OCI-LY7 (cell line): ENCODE measurements around the gene CLEC20A. TPM values are rescaled to one million over a fixed set of nuclear protein-coding genes. Genes with fewer than 3 reads are reported as not detected.

Source experiments
- BruUV-seq: library from RNA; stranded (reverse); fragments of 400-500 nt; replicated peaks from 2 replicates; lab custom pipeline; 2021; lab: Mats Ljungman, UMichigan
- CTCF ChIA-PET: fragments of 300-600 bp; sonication (Branson Sonifier 250); formaldehyde crosslinking; loops from one replicate; lab custom pipeline; 2022; ENCODE audit warnings: antibody characterized with exemption; ENCODE audit not compliant: unreplicated experiment; lab: Charles Lee
- POLR2A ChIA-PET: fragments of 300-600 bp; sonication (Branson Sonifier 250); formaldehyde crosslinking; loops from one replicate; lab custom pipeline; 2022; ENCODE audit warnings: antibody characterized with exemption; lab: Charles Lee
- DNase-seq: peaks from one replicate; pipeline ENCODE4 v3.0.0-alpha.2; 2015; ENCODE audit warnings: low spot score
- H2AFZ ChIP-seq: fragments of 200-600 bp; sonication (generic), shearing (Covaris generic); 2 replicates; pipeline ENCODE4 v1.6.1; 2014; ENCODE audit warnings: mild to moderate bottlenecking, antibody characterized with exemption, low read length, moderate library complexity
- H3K27ac ChIP-seq: fragments of 200-600 bp; sonication (generic); 2 replicates; pipeline ENCODE4 v1.5.1; 2014; ENCODE audit warnings: mixed run types, low read depth, mild to moderate bottlenecking, moderate library complexity, low read length, inconsistent platforms; ENCODE audit not compliant: poor library complexity, severe bottlenecking
- H3K36me3 ChIP-seq: fragments of 200-600 bp; sonication (generic); 2 replicates; pipeline ENCODE4 v1.6.1; 2014; ENCODE audit warnings: mild to moderate bottlenecking, antibody characterized with exemption, low read length, moderate library complexity, mixed read lengths; ENCODE audit not compliant: insufficient read depth
- H3K4me1 ChIP-seq: fragments of 200-600 bp; sonication (generic); 2 replicates; pipeline ENCODE4 v1.5.1; 2014; ENCODE audit warnings: mild to moderate bottlenecking, low read length; ENCODE audit not compliant: insufficient read depth, poor library complexity, severe bottlenecking
- H3K4me2 ChIP-seq: fragments of 200-600 bp; sonication (generic); 2 replicates; pipeline ENCODE4 v1.6.1; 2014; ENCODE audit warnings: mild to moderate bottlenecking, low read length
- H3K4me3 ChIP-seq: fragments of 200-600 bp; sonication (generic); 2 replicates; pipeline ENCODE4 v1.5.1; 2014; ENCODE audit warnings: mild to moderate bottlenecking, low read depth, low read length; ENCODE audit not compliant: poor library complexity, severe bottlenecking
- H3K79me2 ChIP-seq: fragments of 200-600 bp; sonication (generic); 2 replicates; pipeline ENCODE4 v1.6.1; 2016; ENCODE audit warnings: low read depth, mild to moderate bottlenecking, low read length, moderate library complexity, mixed read lengths; ENCODE audit not compliant: insufficient read depth
- H3K9me2 ChIP-seq: fragments of 200-600 bp; sonication (generic); 2 replicates; pipeline ENCODE4 v1.6.1; 2016; ENCODE audit warnings: mild to moderate bottlenecking, low read length, mixed read lengths; ENCODE audit not compliant: insufficient read depth
- H3K9me3 ChIP-seq: fragments of 200-600 bp; sonication (generic); 2 replicates; pipeline ENCODE4 v1.6.1; 2014; ENCODE audit warnings: mild to moderate bottlenecking, mixed run types, low read length, mixed read lengths
- H4K20me1 ChIP-seq: fragments of 200-600 bp; sonication (generic); 2 replicates; pipeline ENCODE4 v1.6.1; 2014; ENCODE audit warnings: mild to moderate bottlenecking, antibody characterized with exemption, low read length, moderate library complexity, mixed read lengths; ENCODE audit not compliant: insufficient read depth
- EZH2phosphoT487 ChIP-seq: fragments of 200-600 bp; sonication (generic); IDR thresholded peaks from 2 replicates; pipeline ENCODE4 v1.6.1; 2018; ENCODE audit warnings: low read depth, borderline replicate concordance, mild to moderate bottlenecking, mixed run types, antibody characterized with exemption, low read length, moderate library complexity, mixed read lengths
- intact Hi-C: fragments of 100-400 bp; cut with micrococcal nuclease; formaldehyde crosslinking; loops from one replicate; pipeline ENCODE4 v1.10.0; 2022; ENCODE audit not compliant: unreplicated experiment
- total RNA-seq, 2 experiments: library from RNA; depleted of rRNA in 1 of 2; stranded (reverse); fragments of >200 nt in 1 of 2; shearing (Covaris generic) in 1 of 2; gene quantifications; 2 replicates each; pipeline ENCODE4 v1.2.3, GENCODE V29; 2014 to 2022
- TF ChIP-seq, protein P1 (sequence below): fragments of 200-600 bp; sonication (generic); conservative IDR thresholded peaks from 2 replicates; pipeline ENCODE4 v1.5.1; 2014; ENCODE audit warnings: mild to moderate bottlenecking, antibody characterized with exemption, low read length, moderate library complexity, mixed read lengths

The CLEC20A gene
- total RNA-seq, 2 experiments from 2014 or later: not detected

GRCh38 chr1:178442925-178443324, 53.8 kb downstream of the CLEC20A start:
- Histone ChIP-seq H3K9me3 (no peaks in the 10 kb centered on the region), H3K9me2 (no peaks in the 10 kb centered on the region), H3K4me2 (no peak overlapping the region), H2AFZ (no peak overlapping the region), H3K4me1 (no peaks in the 10 kb centered on the region), H3K27ac (no peak overlapping the region), H3K79me2 (no peaks in the 10 kb centered on the region), H4K20me1 (no peaks in the 10 kb centered on the region), H3K36me3 (no peaks in the 10 kb centered on the region), H3K4me3 (no peak overlapping the region)
- intact Hi-C loops: no loop called here
- CTCF ChIA-PET: no interaction called here
- TF ChIP-seq, protein P1, sequence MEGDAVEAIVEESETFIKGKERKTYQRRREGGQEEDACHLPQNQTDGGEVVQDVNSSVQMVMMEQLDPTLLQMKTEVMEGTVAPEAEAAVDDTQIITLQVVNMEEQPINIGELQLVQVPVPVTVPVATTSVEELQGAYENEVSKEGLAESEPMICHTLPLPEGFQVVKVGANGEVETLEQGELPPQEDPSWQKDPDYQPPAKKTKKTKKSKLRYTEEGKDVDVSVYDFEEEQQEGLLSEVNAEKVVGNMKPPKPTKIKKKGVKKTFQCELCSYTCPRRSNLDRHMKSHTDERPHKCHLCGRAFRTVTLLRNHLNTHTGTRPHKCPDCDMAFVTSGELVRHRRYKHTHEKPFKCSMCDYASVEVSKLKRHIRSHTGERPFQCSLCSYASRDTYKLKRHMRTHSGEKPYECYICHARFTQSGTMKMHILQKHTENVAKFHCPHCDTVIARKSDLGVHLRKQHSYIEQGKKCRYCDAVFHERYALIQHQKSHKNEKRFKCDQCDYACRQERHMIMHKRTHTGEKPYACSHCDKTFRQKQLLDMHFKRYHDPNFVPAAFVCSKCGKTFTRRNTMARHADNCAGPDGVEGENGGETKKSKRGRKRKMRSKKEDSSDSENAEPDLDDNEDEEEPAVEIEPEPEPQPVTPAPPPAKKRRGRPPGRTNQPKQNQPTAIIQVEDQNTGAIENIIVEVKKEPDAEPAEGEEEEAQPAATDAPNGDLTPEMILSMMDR: no peak
- no peak for TF ChIP-seq EZH2phosphoT487
- DNase-seq: no peak
- POLR2A ChIA-PET: interaction anchor here (0.6 kb wide), 1 partner anchor 12 kb away, joined by 3 read pairs; no protein-coding TSS in a partner anchor
- BruUV-seq: no TSS peak

- Histone ChIP-seq H3K79me2 (no peaks in the 10 kb centered on the region), H3K4me2 (no peak overlapping the region), H3K27ac (no peak overlapping the region), H4K20me1 (no peaks in the 10 kb centered on the region), H3K36me3 (no peaks in the 10 kb centered on the region), H2AFZ (no peak overlapping the region), H3K4me1 (no peaks in the 10 kb centered on the region), H3K9me3 (no peaks in the 10 kb centered on the region), H3K4me3 (no peak overlapping the region), H3K9me2 (no peaks in the 10 kb centered on the region)
- CTCF ChIA-PET: no interaction called here
- TF ChIP-seq, protein P1: no peak
- no peak for TF ChIP-seq EZH2phosphoT487
- no peak for DNase-seq
- no TSS peak for BruUV-seq
- intact Hi-C loops: no loop called here
- POLR2A ChIA-PET: interaction anchor here (1.0 to 1.3 kb wide), 2 partner anchors 8 to 17 kb away, joined by 3 read pairs; no protein-coding TSS in a partner anchor
Measured at GRCh38 chr1:178438432-178438831, 58.3 kb downstream of the CLEC20A start.

DNA sequence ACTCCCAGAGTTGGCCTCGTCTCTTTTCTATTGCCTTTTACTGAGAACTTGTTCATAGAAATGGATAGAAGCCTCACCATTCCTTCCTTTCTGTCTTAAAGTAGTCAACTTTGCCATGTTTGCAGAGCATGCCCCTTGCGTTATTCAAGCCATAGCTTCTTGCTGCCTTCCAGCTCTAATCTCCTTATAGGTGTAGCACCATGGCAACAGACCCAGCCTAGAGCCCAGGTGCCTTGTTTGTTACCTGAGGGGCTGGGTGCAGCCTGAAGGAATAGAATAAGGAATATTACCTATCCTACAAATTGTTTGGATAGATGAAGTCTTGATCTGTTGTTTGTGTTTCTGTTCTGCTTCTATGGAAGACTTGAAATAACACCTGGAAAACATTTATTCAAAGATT, 59.9 kb downstream of the CLEC20A start:
- Histone ChIP-seq H3K36me3 (no peaks in the 10 kb centered on the region), H3K4me3 (no peak overlapping the region), H3K9me3 (no peaks in the 10 kb centered on the region), H3K27ac (no peak overlapping the region), H4K20me1 (no peaks in the 10 kb centered on the region), H3K9me2 (no peaks in the 10 kb centered on the region), H3K4me1 (no peaks in the 10 kb centered on the region), H3K79me2 (no peaks in the 10 kb centered on the region), H2AFZ (no peak overlapping the region), H3K4me2 (no peak overlapping the region)
- POLR2A ChIA-PET: interaction anchor here (0.6 to 1.0 kb wide), 2 partner anchors 11 kb away, joined by 3 read pairs; no protein-coding TSS in a partner anchor
- intact Hi-C loops: no loop called here
- BruUV-seq: no TSS peak
- DNase-seq: no peak
- no peak for TF ChIP-seq EZH2phosphoT487
- TF ChIP-seq, protein P1: no peak
- CTCF ChIA-PET: no interaction called here
